Medulla oblongata (tissue), 1 donor: ENCODE data around the gene SERPING1.
A peak's percentile ranks its signal among the peaks of the same experiment; 100 is the strongest.

Source experiments
- DNase-seq: peaks from one replicate; pipeline ENCODE4 v3.0.0-alpha.2; 2015; ENCODE audit errors: extremely low spot score

The SERPING1 gene

DNA sequence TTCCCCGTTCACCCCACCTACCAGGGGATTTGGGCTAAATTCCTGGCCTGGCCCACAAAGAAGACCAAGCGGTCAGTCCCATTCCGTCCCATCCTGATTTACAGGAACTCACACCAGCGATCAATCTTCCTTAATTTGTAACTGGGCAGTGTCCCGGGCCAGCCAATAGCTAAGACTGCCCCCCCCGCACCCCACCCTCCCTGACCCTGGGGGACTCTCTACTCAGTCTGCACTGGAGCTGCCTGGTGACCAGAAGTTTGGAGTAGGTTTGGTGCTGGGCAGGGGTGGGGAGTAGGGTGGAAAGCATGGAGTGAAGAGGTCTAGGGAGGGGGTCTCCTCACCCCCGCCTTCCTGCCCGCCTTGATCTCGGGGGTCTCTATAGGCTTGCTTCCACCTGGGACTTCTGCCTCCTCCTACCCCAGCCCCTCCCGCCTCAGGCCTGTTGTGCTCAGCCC lies at the start of gene SERPING1:
SERPING1 (plus strand) TSS at position 225 of the 455 bp plus-strand sequence. CDS start 586 bp downstream, outside the sequence.
- DNase-seq, result peak; percentile 30

DNA sequence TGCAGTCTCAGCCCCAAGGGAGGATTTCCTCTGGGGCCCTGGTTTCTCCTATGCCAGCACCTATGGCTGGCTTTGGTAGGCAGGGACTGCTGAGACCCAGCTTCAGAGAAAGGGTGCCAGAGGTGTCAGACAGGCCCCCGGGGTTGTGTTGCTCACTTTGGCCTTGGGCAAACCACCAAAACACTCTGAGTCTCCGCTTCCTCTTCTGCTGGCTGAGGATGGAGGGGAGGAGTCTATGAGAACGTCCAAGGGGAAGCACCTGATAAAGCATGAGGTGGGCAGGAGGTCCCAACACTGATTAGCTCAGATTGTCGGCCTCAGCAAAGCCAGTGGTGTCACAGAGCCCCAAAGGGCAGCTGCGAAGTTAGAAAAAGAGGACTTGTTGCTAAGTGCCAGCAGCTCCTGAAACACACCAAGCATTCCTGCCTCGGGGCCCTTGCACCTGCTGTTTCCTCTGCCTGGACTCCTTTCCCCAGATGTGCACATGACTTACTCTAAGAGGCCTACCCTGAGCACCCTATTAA lies 49.6 kb upstream of the SERPING1 start:
- DNase-seq, result peak; percentile 38

DNA sequence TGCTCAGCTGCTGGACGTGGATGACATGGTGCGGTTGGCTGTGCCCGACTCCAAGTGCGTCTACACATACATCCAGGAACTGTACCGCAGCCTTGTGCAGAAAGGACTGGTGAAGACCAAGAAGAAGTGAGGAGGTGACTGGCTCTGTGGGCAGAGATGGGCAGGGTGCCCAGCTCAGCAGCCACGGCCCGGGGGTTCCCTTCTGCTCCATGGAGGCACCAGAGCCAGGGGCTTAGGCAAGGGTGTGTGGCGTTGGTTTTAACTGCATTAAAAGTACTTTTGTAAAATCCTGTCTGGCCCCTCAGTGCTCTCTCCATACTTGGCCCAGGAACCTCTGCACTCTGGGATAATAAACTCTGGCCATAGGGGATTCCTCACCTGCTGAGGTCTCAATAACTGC lies 47.5 kb upstream of the SERPING1 start:
- DNase-seq, result no peak

DNA sequence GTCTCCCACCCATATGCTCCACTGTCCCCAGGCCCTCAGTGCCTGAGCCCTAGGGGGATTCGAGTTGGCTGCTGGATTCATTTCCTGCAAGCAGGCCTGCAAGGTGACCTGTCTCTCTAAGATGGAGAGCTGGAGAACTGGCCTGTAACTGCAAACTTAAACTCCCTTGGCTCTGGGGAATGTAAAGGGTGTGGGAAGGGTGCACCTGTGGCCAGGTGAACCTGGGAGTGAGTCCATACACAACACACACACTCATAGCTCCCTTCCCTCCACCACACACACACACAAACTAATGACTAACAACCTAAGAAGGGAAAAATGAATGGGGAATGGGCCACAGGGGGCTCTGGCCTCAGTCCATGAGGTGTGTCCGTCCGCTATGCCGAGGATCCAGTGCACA lies 45.5 kb upstream of the SERPING1 start:
- DNase-seq, result no peak

GRCh38 chr11:57552479-57552878 lies 45.0 kb upstream of the SERPING1 start:
- DNase-seq, result no peak

GRCh38 chr11:57555393-57555792 lies 42.1 kb upstream of the SERPING1 start:
- no peak for DNase-seq

- no peak for DNase-seq
Measured at GRCh38 chr11:57556041-57556440, 41.4 kb upstream of the SERPING1 start.

GRCh38 chr11:57560146-57560545 lies 37.3 kb upstream of the SERPING1 start:
- no peak for DNase-seq

DNA sequence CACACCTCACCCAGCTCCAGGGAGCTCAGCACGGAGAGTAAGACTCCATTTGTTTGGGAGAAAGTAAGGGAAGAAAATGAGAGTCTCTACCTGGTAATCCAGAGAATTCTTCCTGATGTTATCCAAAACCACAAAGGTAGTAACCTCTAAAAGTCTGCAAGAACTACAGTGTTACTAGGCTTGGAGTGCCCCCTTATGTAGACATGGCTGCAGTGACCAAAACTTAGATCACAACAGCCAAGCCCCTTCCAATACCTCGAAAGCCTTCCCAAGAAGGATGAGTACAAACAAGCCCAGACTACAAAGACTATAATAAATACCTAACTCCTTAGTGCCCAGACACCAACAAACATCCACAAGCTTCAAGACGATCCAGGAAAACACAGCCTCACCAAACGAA lies 34.9 kb upstream of the SERPING1 start:
- DNase-seq, result no peak

- peak; percentile 92 for DNase-seq
Measured at GRCh38 chr11:57566005-57566904, 31.2 kb upstream of the SERPING1 start.

DNA sequence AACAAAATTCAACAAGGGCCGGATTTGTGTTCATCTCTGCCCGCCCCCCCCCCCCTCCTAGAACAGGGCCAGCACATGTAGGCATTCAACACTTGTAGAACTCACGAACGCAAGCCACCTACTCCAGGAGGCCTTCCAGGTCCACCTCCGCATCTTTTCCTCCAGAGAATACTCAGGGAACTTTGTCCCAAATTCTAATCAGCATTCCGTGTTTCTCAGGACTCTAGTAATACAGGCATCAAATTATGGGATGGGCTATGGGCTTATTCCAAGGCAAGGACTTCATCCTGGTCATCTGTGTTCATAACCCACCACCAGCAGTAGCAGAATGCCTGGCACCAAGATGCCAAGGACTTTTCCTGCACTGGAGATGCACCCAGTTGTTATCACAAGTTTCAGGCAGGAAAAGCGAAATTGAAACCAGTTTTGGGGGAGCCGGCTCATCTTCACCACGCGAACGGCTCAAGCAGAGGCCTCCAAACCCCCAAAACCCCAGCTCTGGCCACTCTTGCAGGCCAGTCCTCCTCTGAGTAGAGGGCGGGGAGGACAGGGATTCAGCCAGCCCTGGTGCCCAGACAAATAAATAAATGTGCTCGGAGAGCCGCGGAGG lies 30.5 kb upstream of the SERPING1 start:
- peak; percentile 57 for DNase-seq

GRCh38 chr11:57567515-57568329 lies 29.8 kb upstream of the SERPING1 start, which contains the start of gene UBE2L6:
UBE2L6 (minus strand) TSS chr11:57567672; CDS start chr11:57567611, 61 bp downstream.
- peak; percentile 67 for DNase-seq

DNA sequence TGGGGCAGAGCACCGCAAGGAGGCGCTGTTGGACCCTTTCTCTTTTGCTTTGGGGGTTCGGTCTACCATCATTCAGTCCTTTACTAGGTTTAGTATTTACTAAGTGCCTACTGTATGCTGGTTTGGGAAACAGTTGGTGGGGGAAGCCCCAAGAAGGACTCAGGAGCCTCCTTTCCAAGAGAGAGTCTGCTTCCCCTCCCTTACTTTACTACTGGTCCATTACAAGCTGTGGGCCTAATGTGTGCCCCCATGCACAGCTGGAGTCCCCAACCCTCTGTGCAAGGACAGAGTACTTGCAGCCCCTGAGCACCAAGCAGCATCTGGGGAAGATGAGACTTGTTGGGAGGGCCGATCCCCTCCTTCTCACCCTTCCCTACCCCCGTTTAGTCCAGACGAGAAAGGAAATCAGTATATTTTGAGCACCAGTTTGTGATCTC lies 29.1 kb upstream of the SERPING1 start:
- DNase-seq, result peak; percentile 88

DNA sequence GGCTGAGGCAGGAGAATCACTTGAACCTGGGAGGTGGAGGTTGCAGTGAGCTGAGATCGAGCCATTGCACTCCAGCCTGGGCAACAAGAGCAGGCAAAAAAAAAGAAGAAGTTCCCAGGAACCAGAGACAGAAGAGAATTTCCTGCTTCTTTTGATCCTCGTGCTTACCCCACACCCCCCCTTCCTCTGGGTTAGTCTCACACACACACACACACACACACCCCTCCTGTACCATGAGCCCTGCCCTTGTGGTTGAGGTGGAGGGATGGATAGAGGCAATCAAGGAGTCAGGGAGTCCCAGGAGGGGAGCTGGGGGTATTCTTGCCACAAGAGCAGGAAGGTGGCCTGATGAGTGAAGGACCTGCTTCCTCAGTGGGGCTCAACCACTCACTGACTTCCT lies 25.9 kb upstream of the SERPING1 start:
- no peak for DNase-seq

DNA sequence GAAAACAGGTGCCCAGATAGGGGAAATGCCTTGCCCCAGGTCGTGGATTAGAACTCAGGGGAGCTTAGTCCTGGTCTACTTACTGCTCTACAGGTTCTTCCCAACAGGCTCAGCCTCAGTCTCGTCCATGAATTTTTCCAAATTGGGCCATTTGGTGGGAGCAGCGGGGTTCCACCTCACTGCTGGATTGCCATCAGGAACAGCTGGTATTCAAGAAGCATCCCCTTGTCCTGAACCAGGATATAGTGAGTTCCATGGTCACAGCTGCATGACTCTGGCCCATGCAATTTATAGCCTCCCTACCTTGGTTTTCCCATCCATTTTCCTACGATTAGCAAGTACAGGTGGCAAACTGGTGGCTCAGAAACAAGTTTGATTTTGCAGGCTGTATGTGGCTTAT lies 23.4 kb upstream of the SERPING1 start:
- DNase-seq, result no peak

- DNase-seq, result no peak
Measured at GRCh38 chr11:57584341-57584740, 13.1 kb upstream of the SERPING1 start.

DNA sequence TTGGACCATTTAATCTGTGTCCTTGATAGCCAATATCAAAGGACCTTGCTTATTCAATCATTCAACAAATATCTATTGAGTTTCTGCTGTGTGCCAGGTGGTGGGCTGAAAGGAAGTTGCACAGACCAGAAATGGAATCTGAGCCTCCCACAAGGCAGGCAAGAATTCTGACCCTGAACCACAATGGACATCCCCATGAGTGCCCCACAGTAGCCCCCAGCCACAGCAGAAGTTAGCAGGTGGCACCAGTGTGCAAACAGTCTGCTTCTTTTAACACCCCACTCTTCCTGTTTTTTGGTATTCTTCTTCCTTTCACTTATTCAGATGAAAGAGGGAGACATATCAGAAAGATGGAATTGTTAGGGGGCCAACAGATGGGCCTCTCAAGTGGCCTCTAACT lies 12.2 kb upstream of the SERPING1 start:
- DNase-seq, result no peak

GRCh38 chr11:57586711-57587245 lies 10.7 kb upstream of the SERPING1 start:
- no peak for DNase-seq

DNA sequence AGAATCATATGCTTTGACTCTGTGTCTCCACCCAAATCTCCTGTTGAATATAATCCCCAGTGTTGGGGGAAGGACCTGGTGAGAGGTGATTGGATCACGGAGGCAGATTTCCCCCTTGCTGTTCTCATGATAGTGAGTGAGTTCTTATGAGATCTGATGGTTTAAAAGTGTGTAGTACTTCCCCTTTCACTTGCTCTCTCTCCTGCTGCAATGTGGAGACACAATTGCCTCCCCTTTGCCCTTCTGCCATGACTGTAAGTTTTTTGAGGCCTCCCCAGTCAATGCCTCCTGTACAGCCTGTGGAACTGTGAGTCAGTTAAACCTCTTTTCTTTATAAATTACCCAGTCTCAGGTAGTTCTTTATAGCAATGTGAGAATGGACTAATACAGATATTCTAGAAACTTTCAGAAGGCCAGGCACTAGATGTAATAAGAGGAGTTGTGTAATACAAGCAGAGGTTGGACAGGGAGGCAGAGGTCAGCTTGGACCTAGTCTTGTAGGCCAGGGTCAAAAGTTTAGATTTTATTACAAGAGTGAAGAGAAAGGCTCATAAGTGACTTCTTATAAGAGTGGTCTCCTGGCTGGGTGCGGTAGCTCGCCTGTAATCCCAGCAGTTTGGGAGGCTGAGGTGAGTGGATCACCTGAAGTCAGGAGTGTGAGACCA lies 9.3 kb upstream of the SERPING1 start:
- DNase-seq, result no peak

- DNase-seq, result no peak
Measured at GRCh38 chr11:57596266-57596885, 1.1 kb upstream of the SERPING1 start.
